ENCODE results near the gene CSMD2.
A peak's percentile ranks its signal among the peaks of the same experiment; 100 is the strongest.

CSMD2 gene

GRCh38 chr1:33657833-33658232, 507.2 kb downstream of the CSMD2 start:
- DNase-seq: no peak

- DNase-seq: no peak
Observed at GRCh38 chr1:33656467-33657005, 508.5 kb downstream of the CSMD2 start.

- no peak for DNase-seq
Observed at GRCh38 chr1:33655496-33655895, 509.5 kb downstream of the CSMD2 start.

GRCh38 chr1:33654267-33654834, 510.7 kb downstream of the CSMD2 start:
- DNase-seq: no peak

- DNase-seq: no peak
Observed at GRCh38 chr1:33653226-33653625, 511.8 kb downstream of the CSMD2 start.

- DNase-seq: no peak
Observed at GRCh38 chr1:33650708-33651107, 514.3 kb downstream of the CSMD2 start.

- DNase-seq: no peak
Observed at GRCh38 chr1:33649759-33650158, 515.3 kb downstream of the CSMD2 start.

GRCh38 chr1:33643216-33643615, 521.8 kb downstream of the CSMD2 start:
- DNase-seq: no peak

GRCh38 chr1:33641104-33641830, 523.8 kb downstream of the CSMD2 start:
- DNase-seq: no peak

- DNase-seq: no peak
Observed at GRCh38 chr1:33640114-33640660, 524.8 kb downstream of the CSMD2 start.

GRCh38 chr1:33637846-33638440, 527.1 kb downstream of the CSMD2 start:
- no peak for DNase-seq

- no peak for DNase-seq
Observed at GRCh38 chr1:33636209-33636608, 528.8 kb downstream of the CSMD2 start.

- DNase-seq: no peak
Observed at GRCh38 chr1:33635336-33636012, 529.6 kb downstream of the CSMD2 start.

GRCh38 chr1:33634806-33635205, 530.2 kb downstream of the CSMD2 start:
- no peak for DNase-seq

GRCh38 chr1:33634143-33634542, 530.9 kb downstream of the CSMD2 start:
- DNase-seq: no peak

- peak; percentile 80 for DNase-seq
Observed at GRCh38 chr1:33633019-33633801, 531.8 kb downstream of the CSMD2 start.

GRCh38 chr1:33630686-33631085, 534.3 kb downstream of the CSMD2 start:
- no peak for DNase-seq

- no peak for DNase-seq
Observed at GRCh38 chr1:33626801-33627200, 538.2 kb downstream of the CSMD2 start.

- no peak for DNase-seq
Observed at GRCh38 chr1:33624991-33625870, 539.8 kb downstream of the CSMD2 start.

- DNase-seq: no peak
Observed at GRCh38 chr1:33624261-33624990, 540.6 kb downstream of the CSMD2 start.

GRCh38 chr1:33623811-33624210, 541.2 kb downstream of the CSMD2 start:
- no peak for DNase-seq
